OCI-LY7 (cell line): ENCODE measurements around the gene MUL1. TPM values are rescaled to one million over a fixed set of nuclear protein-coding genes. Genes with fewer than 3 reads are reported as not detected.

Source experiments
- BruUV-seq: library from RNA; stranded (reverse); fragments of 400-500 nt; replicated peaks from 2 replicates; lab custom pipeline; 2021; lab: Mats Ljungman, UMichigan
- CTCF ChIA-PET: fragments of 300-600 bp; sonication (Branson Sonifier 250); formaldehyde crosslinking; loops from one replicate; lab custom pipeline; 2022; ENCODE audit warnings: antibody characterized with exemption; ENCODE audit not compliant: unreplicated experiment; lab: Charles Lee
- POLR2A ChIA-PET: fragments of 300-600 bp; sonication (Branson Sonifier 250); formaldehyde crosslinking; loops from one replicate; lab custom pipeline; 2022; ENCODE audit warnings: antibody characterized with exemption; lab: Charles Lee
- DNase-seq: peaks from one replicate; pipeline ENCODE4 v3.0.0-alpha.2; 2015; ENCODE audit warnings: low spot score
- H2AFZ ChIP-seq: fragments of 200-600 bp; sonication (generic), shearing (Covaris generic); 2 replicates; pipeline ENCODE4 v1.6.1; 2014; ENCODE audit warnings: mild to moderate bottlenecking, antibody characterized with exemption, low read length, moderate library complexity
- H3K27ac ChIP-seq: fragments of 200-600 bp; sonication (generic); 2 replicates; pipeline ENCODE4 v1.5.1; 2014; ENCODE audit warnings: mixed run types, low read depth, mild to moderate bottlenecking, moderate library complexity, low read length, inconsistent platforms; ENCODE audit not compliant: poor library complexity, severe bottlenecking
- H3K36me3 ChIP-seq: fragments of 200-600 bp; sonication (generic); 2 replicates; pipeline ENCODE4 v1.6.1; 2014; ENCODE audit warnings: mild to moderate bottlenecking, antibody characterized with exemption, low read length, moderate library complexity, mixed read lengths; ENCODE audit not compliant: insufficient read depth
- H3K4me1 ChIP-seq: fragments of 200-600 bp; sonication (generic); 2 replicates; pipeline ENCODE4 v1.5.1; 2014; ENCODE audit warnings: mild to moderate bottlenecking, low read length; ENCODE audit not compliant: insufficient read depth, poor library complexity, severe bottlenecking
- H3K4me2 ChIP-seq: fragments of 200-600 bp; sonication (generic); 2 replicates; pipeline ENCODE4 v1.6.1; 2014; ENCODE audit warnings: mild to moderate bottlenecking, low read length
- H3K4me3 ChIP-seq: fragments of 200-600 bp; sonication (generic); 2 replicates; pipeline ENCODE4 v1.5.1; 2014; ENCODE audit warnings: mild to moderate bottlenecking, low read depth, low read length; ENCODE audit not compliant: poor library complexity, severe bottlenecking
- H3K79me2 ChIP-seq: fragments of 200-600 bp; sonication (generic); 2 replicates; pipeline ENCODE4 v1.6.1; 2016; ENCODE audit warnings: low read depth, mild to moderate bottlenecking, low read length, moderate library complexity, mixed read lengths; ENCODE audit not compliant: insufficient read depth
- H3K9me2 ChIP-seq: fragments of 200-600 bp; sonication (generic); 2 replicates; pipeline ENCODE4 v1.6.1; 2016; ENCODE audit warnings: mild to moderate bottlenecking, low read length, mixed read lengths; ENCODE audit not compliant: insufficient read depth
- H3K9me3 ChIP-seq: fragments of 200-600 bp; sonication (generic); 2 replicates; pipeline ENCODE4 v1.6.1; 2014; ENCODE audit warnings: mild to moderate bottlenecking, mixed run types, low read length, mixed read lengths
- H4K20me1 ChIP-seq: fragments of 200-600 bp; sonication (generic); 2 replicates; pipeline ENCODE4 v1.6.1; 2014; ENCODE audit warnings: mild to moderate bottlenecking, antibody characterized with exemption, low read length, moderate library complexity, mixed read lengths; ENCODE audit not compliant: insufficient read depth
- EZH2phosphoT487 ChIP-seq: fragments of 200-600 bp; sonication (generic); IDR thresholded peaks from 2 replicates; pipeline ENCODE4 v1.6.1; 2018; ENCODE audit warnings: low read depth, borderline replicate concordance, mild to moderate bottlenecking, mixed run types, antibody characterized with exemption, low read length, moderate library complexity, mixed read lengths
- intact Hi-C: fragments of 100-400 bp; cut with micrococcal nuclease; formaldehyde crosslinking; loops from one replicate; pipeline ENCODE4 v1.10.0; 2022; ENCODE audit not compliant: unreplicated experiment
- total RNA-seq, 2 experiments: library from RNA; depleted of rRNA in 1 of 2; stranded (reverse); fragments of >200 nt in 1 of 2; shearing (Covaris generic) in 1 of 2; gene quantifications; 2 replicates each; pipeline ENCODE4 v1.2.3, GENCODE V29; 2014 to 2022
- TF ChIP-seq, protein P1 (sequence below): fragments of 200-600 bp; sonication (generic); conservative IDR thresholded peaks from 2 replicates; pipeline ENCODE4 v1.5.1; 2014; ENCODE audit warnings: mild to moderate bottlenecking, antibody characterized with exemption, low read length, moderate library complexity, mixed read lengths

Gene MUL1
- total RNA-seq, 2 experiments from 2014 or later: 16.3 to 25.2 TPM

DNA sequence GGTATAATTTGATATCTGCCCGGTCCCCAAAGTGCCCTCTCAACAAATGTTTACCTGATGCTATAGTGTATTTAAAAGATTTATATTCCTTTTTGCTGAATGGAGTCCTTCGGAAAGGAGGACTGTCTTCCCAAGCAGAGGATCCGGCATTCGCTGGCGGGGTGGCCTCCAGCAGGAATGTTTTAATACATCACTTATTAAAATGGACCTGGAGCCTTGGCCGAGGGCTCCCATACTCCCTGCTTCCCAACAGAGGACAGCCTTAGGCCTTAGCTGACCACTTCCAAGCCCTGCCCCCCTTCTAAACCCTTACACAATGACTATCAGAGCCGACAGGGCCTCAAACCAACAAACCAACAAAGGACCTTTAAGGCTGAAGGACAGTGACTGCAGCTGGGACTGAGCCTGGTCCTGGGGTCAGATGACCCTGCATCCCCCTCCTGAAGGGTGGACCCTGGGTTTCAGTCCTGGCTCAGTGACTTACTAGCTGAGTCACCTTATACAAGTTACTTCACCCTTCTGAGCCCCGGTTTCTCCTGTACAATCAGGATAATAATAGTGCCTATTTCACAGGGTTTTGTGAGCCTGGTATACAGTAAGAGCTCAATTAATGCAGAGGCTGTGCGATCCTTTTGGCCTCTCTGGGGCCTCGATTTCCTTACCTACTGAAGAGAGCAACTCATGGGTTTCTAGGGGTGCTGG is 27.6 kb downstream of the MUL1 start:
- no peak overlapping the region for H2AFZ ChIP-seq
- ChIA-PET POLR2A (interaction anchor here (1.2 kb wide), 1 partner anchor 73 kb away, joined by 4 read pairs; no protein-coding TSS in a partner anchor), CTCF (no interaction called here)
- no TSS peak for BruUV-seq
- no peaks in the 10 kb centered on the region for H3K9me3 ChIP-seq
- no peak for DNase-seq
- no peaks in the 10 kb centered on the region for H3K9me2 ChIP-seq
- TF ChIP-seq, protein P1, sequence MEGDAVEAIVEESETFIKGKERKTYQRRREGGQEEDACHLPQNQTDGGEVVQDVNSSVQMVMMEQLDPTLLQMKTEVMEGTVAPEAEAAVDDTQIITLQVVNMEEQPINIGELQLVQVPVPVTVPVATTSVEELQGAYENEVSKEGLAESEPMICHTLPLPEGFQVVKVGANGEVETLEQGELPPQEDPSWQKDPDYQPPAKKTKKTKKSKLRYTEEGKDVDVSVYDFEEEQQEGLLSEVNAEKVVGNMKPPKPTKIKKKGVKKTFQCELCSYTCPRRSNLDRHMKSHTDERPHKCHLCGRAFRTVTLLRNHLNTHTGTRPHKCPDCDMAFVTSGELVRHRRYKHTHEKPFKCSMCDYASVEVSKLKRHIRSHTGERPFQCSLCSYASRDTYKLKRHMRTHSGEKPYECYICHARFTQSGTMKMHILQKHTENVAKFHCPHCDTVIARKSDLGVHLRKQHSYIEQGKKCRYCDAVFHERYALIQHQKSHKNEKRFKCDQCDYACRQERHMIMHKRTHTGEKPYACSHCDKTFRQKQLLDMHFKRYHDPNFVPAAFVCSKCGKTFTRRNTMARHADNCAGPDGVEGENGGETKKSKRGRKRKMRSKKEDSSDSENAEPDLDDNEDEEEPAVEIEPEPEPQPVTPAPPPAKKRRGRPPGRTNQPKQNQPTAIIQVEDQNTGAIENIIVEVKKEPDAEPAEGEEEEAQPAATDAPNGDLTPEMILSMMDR: no peak
- no peaks in the 10 kb centered on the region for H4K20me1 ChIP-seq
- no peaks in the 10 kb centered on the region for H3K36me3 ChIP-seq
- no peak overlapping the region for H3K4me3 ChIP-seq
- H3K27ac ChIP-seq: no peak overlapping the region
- peaks cover 15% of the 10 kb centered on the region for H3K4me1 ChIP-seq
- H3K4me2 ChIP-seq: no peak overlapping the region
- H3K79me2 ChIP-seq: no peaks in the 10 kb centered on the region
- intact Hi-C loops: no loop called here

DNA sequence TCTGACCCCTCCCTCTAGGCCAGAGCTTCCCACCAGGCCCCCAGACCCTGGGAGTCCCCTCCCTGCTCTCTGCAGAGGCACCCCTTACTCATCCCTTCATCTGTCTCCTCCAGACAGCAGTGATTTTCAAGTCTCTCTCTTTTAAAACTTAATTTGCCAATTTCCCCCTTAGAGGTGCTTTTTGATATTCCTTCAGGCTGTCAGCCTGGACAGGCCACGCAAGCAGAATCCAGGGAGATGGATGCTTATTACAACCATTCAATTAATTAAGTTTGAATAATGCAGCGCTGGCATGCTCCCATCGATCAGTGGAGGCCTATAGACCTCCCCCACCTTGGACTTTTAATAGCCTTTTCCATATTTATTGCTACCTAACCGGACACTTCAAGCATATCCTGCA is 28.1 kb downstream of the MUL1 start:
- CTCF ChIA-PET: no interaction called here

DNA sequence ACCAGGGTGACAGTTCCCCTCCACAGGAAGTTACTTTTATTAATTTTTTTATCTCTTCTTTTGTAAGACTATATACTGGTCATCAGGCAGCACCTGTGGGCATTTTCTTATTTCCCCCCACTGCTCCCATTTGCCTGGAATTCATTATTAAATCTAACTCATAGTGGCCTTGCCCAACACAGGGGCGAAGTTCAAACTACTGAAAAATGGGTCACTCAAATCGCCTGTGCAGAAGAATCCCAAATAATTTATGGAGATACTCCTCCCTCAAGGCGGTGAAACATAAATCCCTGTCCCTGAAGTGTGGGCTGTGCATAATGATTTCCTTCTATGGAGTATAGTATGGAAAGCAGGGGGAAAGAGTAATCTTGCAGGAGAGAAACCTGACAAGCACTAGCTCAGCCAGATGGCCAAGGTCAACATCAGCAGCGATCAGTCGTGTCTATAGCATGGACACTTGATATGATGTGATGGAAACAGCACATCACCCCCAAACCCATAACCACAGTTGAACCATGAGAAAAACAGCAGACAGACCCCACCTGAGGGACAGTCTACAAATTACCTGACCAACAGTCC is 29.8 kb downstream of the MUL1 start:
- H3K4me2 ChIP-seq: no peak overlapping the region
- H3K79me2 ChIP-seq: no peaks in the 10 kb centered on the region
- no peak overlapping the region for H3K4me3 ChIP-seq
- no peak overlapping the region for H2AFZ ChIP-seq
- intact Hi-C loops: no loop called here
- DNase-seq: no peak
- BruUV-seq: no TSS peak
- POLR2A ChIA-PET: no interaction called here
- H3K4me1 ChIP-seq: peaks cover 15% of the 10 kb centered on the region
- CTCF ChIA-PET: no interaction called here
- H3K36me3 ChIP-seq: no peaks in the 10 kb centered on the region
- H3K9me3 ChIP-seq: no peaks in the 10 kb centered on the region
- H4K20me1 ChIP-seq: no peaks in the 10 kb centered on the region
- no peak overlapping the region for H3K27ac ChIP-seq
- TF ChIP-seq, protein P1: no peak
- no peak for TF ChIP-seq EZH2phosphoT487
- no peaks in the 10 kb centered on the region for H3K9me2 ChIP-seq

More for the DNA sequence above, 28.1 kb downstream of the MUL1 start:
- H3K79me2 ChIP-seq: no peaks in the 10 kb centered on the region
- H3K4me3 ChIP-seq: no peak overlapping the region
- peaks cover 15% of the 10 kb centered on the region for H3K4me1 ChIP-seq
- DNase-seq: no peak
- POLR2A ChIA-PET: interaction anchor here (0.6 kb wide), 1 partner anchor 260 kb away, joined by 3 read pairs; no protein-coding TSS in a partner anchor
- H2AFZ ChIP-seq: no peak overlapping the region
- H3K4me2 ChIP-seq: no peak overlapping the region
- intact Hi-C loops: no loop called here
- BruUV-seq: no TSS peak
- H3K9me3 ChIP-seq: no peaks in the 10 kb centered on the region
- H3K27ac ChIP-seq: no peak overlapping the region
- TF ChIP-seq, protein P1: no peak
- TF ChIP-seq EZH2phosphoT487: no peak
- no peaks in the 10 kb centered on the region for H3K36me3 ChIP-seq
- no peaks in the 10 kb centered on the region for H4K20me1 ChIP-seq
- no peaks in the 10 kb centered on the region for H3K9me2 ChIP-seq
